Stimulated activated CD4-positive, alpha-beta T cell treated with anti-CD3 and anti-CD28 coated beads, TNF-alpha, amount 100 ng/mL, for 4 hours (primary cell): ENCODE measurements around the gene GYPE.
"Not testable (repeated sequence)": the region's sequence is repeated elsewhere in the genome, so short reads cannot be mapped to it uniquely, and the experiment has no call there.

Source experiments
- DNase-seq, 3 experiments: peaks; one replicate each; pipeline ENCODE4 v3.0.0-alpha.2; 2020; ENCODE audit warnings: low read depth in 3 of 3

The GYPE gene

GRCh38 chr4:143905440-143905839, at the start of gene GYPE:
GYPE (minus strand) TSS chr4:143905559; CDS start chr4:143905507, 52 bp downstream.
- DNase-seq, result not testable (repeated sequence)

GRCh38 chr4:143951458-143951972, 46.2 kb upstream of the GYPE start:
- DNase-seq, result not testable (repeated sequence)

GRCh38 chr4:143950967-143951366, 45.6 kb upstream of the GYPE start:
- DNase-seq, result not testable (repeated sequence)

- DNase-seq, result not testable (repeated sequence)
These were observed 44.8 kb upstream of the GYPE start for GRCh38 chr4:143950185-143950584.

- DNase-seq, result not testable (repeated sequence)
These were observed 42.1 kb upstream of the GYPE start for GRCh38 chr4:143947493-143947892.

- not testable (repeated sequence) for DNase-seq
These were observed 35.3 kb upstream of the GYPE start for GRCh38 chr4:143940708-143941107.

GRCh38 chr4:143939528-143939927, 34.2 kb upstream of the GYPE start:
- DNase-seq, result no peak

GRCh38 chr4:143938890-143939289, 33.5 kb upstream of the GYPE start:
- DNase-seq, result not testable (repeated sequence)

- no peak for DNase-seq
These were observed 15.8 kb upstream of the GYPE start for GRCh38 chr4:143921181-143921580.

- not testable (repeated sequence) for DNase-seq
These were observed 11.1 kb upstream of the GYPE start for GRCh38 chr4:143916485-143916884.

- DNase-seq, result not testable (repeated sequence)
These were observed 7.1 kb upstream of the GYPE start for GRCh38 chr4:143912478-143912877.

GRCh38 chr4:143911528-143912417, 6.4 kb upstream of the GYPE start:
- peak in 2 of 3 experiments; percentile 4 to 15 for DNase-seq

GRCh38 chr4:143910906-143911305, 5.5 kb upstream of the GYPE start:
- not testable (repeated sequence) for DNase-seq

GRCh38 chr4:143907811-143908210, 2.5 kb upstream of the GYPE start:
- DNase-seq, result not testable (repeated sequence)

GRCh38 chr4:143904431-143904830, 928 bp downstream of the GYPE start:
- DNase-seq, result not testable (repeated sequence)

GRCh38 chr4:143890323-143890722, 15.0 kb downstream of the GYPE start:
- not testable (repeated sequence) for DNase-seq

GRCh38 chr4:143888189-143888588, 17.2 kb downstream of the GYPE start:
- not testable (repeated sequence) for DNase-seq

- not testable (repeated sequence) for DNase-seq
These were observed 20.4 kb downstream of the GYPE start for GRCh38 chr4:143884965-143885364.

GRCh38 chr4:143883529-143883928, 21.8 kb downstream of the GYPE start:
- no peak for DNase-seq

- DNase-seq, result no peak
These were observed 22.5 kb downstream of the GYPE start for GRCh38 chr4:143882892-143883291.

- DNase-seq, result not testable (repeated sequence)
These were observed 25.8 kb downstream of the GYPE start for GRCh38 chr4:143879561-143879960.

- DNase-seq, result not testable (repeated sequence)
These were observed 30.0 kb downstream of the GYPE start for GRCh38 chr4:143875357-143875756.
